A673 (cell line): ENCODE results near the gene TRPV4. TPM values are rescaled to one million over a fixed set of nuclear protein-coding genes. Genes with fewer than 3 reads are reported as not detected.
A peak's percentile ranks its signal among the peaks of the same experiment; 100 is the strongest.
"Not testable (repeated sequence)": the region's sequence is repeated elsewhere in the genome, so short reads cannot be mapped to it uniquely, and the experiment has no call there.

Experiments
- BruUV-seq: library from RNA; stranded (reverse); fragments of 400-500 nt; replicated peaks from 2 replicates; lab custom pipeline; 2021; lab: Mats Ljungman, UMichigan
- CTCF ChIA-PET: fragments of 300-600 bp; sonication (Branson Sonifier 250); formaldehyde crosslinking; loops from one replicate; lab custom pipeline; 2022; ENCODE audit warnings: antibody characterized with exemption; lab: Charles Lee
- POLR2A ChIA-PET: fragments of 300-600 bp; sonication (Branson Sonifier 250); formaldehyde crosslinking; loops from one replicate; lab custom pipeline; 2022; ENCODE audit warnings: antibody characterized with exemption; ENCODE audit not compliant: low non-redundant PET; lab: Charles Lee
- DNase-seq: peaks from one replicate; pipeline ENCODE4 v3.0.0-alpha.2; 2015; ENCODE audit warnings: low spot score
- H3K27ac ChIP-seq: fragments of 200-600 bp; sonication (generic); 2 replicates; pipeline ENCODE4 v1.5.1; 2016; ENCODE audit warnings: mixed run types, low read depth, mild to moderate bottlenecking, mixed read lengths, antibody characterized with exemption, low read length; ENCODE audit not compliant: poor library complexity, severe bottlenecking
- H3K27me3 ChIP-seq: fragments of 200-600 bp; sonication (generic); replicated peaks from 2 replicates; pipeline ENCODE4 v1.6.1; 2017; ENCODE audit warnings: mixed run types, low read depth, mild to moderate bottlenecking, mixed read lengths, antibody characterized with exemption, low read length; ENCODE audit not compliant: insufficient read depth, poor library complexity
- H3K36me3 ChIP-seq: fragments of 200-600 bp; sonication (generic); 2 replicates; pipeline ENCODE4 v1.6.1; 2016; ENCODE audit warnings: mixed run types, mild to moderate bottlenecking, mixed read lengths, antibody characterized with exemption, low read length; ENCODE audit not compliant: insufficient read depth, poor library complexity, severe bottlenecking
- H3K4me1 ChIP-seq: fragments of 200-600 bp; sonication (generic); 2 replicates; pipeline ENCODE4 v1.6.1; 2017; ENCODE audit warnings: mixed run types, mild to moderate bottlenecking, mixed read lengths, antibody characterized with exemption, low read length; ENCODE audit not compliant: insufficient read depth, poor library complexity, severe bottlenecking
- H3K4me3 ChIP-seq: fragments of 200-600 bp; sonication (generic); 2 replicates; pipeline ENCODE4 v1.5.1; 2016; ENCODE audit warnings: low read depth, mixed run types, mild to moderate bottlenecking, mixed read lengths, low read length; ENCODE audit not compliant: poor library complexity, severe bottlenecking
- H3K9me3 ChIP-seq: fragments of 200-600 bp; sonication (generic); 2 replicates; pipeline ENCODE4 v1.6.1; 2016; ENCODE audit warnings: mixed run types, low read depth, mild to moderate bottlenecking, mixed read lengths, antibody characterized with exemption, low read length; ENCODE audit not compliant: poor library complexity, severe bottlenecking
- CTCF ChIP-seq: fragments of 300-800, 200-600 bp; sonication (generic); conservative IDR thresholded peaks from 2 replicates; pipeline ENCODE4 v1.5.1; 2017; ENCODE audit warnings: low read depth, mild to moderate bottlenecking, antibody characterized with exemption, low read length, moderate library complexity, mixed read lengths
- EZH2 ChIP-seq: fragments of 200-600 bp; sonication (generic); IDR thresholded peaks from 2 replicates; pipeline ENCODE4 v1.6.1; 2017; ENCODE audit warnings: borderline replicate concordance, low read depth, mild to moderate bottlenecking, mixed read lengths, antibody characterized with exemption, low read length; ENCODE audit not compliant: poor library complexity, severe bottlenecking
- intact Hi-C: fragments of 100-400 bp; cut with micrococcal nuclease; formaldehyde crosslinking; loops from one replicate; pipeline ENCODE4 v1.10.0; 2022; ENCODE audit not compliant: unreplicated experiment
- total RNA-seq: library from RNA; stranded (reverse); gene quantifications from 2 replicates; pipeline ENCODE4 v1.2.3, GENCODE V29; 2021

Gene TRPV4
- total RNA-seq, 1 experiment from 2014 or later = 0.11 TPM

- CTCF ChIA-PET = interaction anchor here (0.6 kb wide), 1 partner anchor 16 kb away, joined by 3 read pairs; no protein-coding TSS in a partner anchor
- no TSS peak for BruUV-seq
- no peaks in the 10 kb centered on the region for H3K36me3 ChIP-seq
- no peak overlapping the region for H3K27ac ChIP-seq
- H3K4me1 ChIP-seq = no peaks in the 10 kb centered on the region
- H3K27me3 ChIP-seq = no peaks in the 10 kb centered on the region
- intact Hi-C loops = no loop called here
- TF ChIP-seq CTCF = no peak
- no peak for TF ChIP-seq EZH2
- H3K4me3 ChIP-seq = no peak overlapping the region
- H3K9me3 ChIP-seq = no peaks in the 10 kb centered on the region
- no peak for DNase-seq
- POLR2A ChIA-PET = no interaction called here
These were observed 22.2 kb upstream of the TRPV4 start for GRCh38 chr12:109855377-109855776.

GRCh38 chr12:109850518-109850917 is 17.3 kb upstream of the TRPV4 start:
- POLR2A ChIA-PET, H3K27me3 ChIP-seq, H3K4me1 ChIP-seq, H3K27ac ChIP-seq, intact Hi-C loops, H3K9me3 ChIP-seq, H3K4me3 ChIP-seq, H3K36me3 ChIP-seq, DNase-seq, BruUV-seq: not testable (repeated sequence)
- CTCF ChIA-PET = interaction anchor here (0.7 kb wide), 1 partner anchor 8 kb away, joined by 4 read pairs; no protein-coding TSS in a partner anchor

- intact Hi-C loops = no loop called here
- Histone ChIP-seq H3K27ac (no peak overlapping the region), H3K9me3 (no peaks in the 10 kb centered on the region), H3K36me3 (no peaks in the 10 kb centered on the region), H3K27me3 (no peaks in the 10 kb centered on the region), H3K4me1 (no peaks in the 10 kb centered on the region), H3K4me3 (no peak overlapping the region)
- ChIA-PET POLR2A (no interaction called here), CTCF (no interaction called here)
- TF ChIP-seq CTCF = no peak
- TF ChIP-seq EZH2 = no peak
- DNase-seq = no peak
- no TSS peak for BruUV-seq
These were observed 14.0 kb upstream of the TRPV4 start for GRCh38 chr12:109847142-109847735.

GRCh38 chr12:109845824-109846205 is 12.6 kb upstream of the TRPV4 start:
- Histone ChIP-seq H3K9me3 (no peaks in the 10 kb centered on the region), H3K4me1 (no peaks in the 10 kb centered on the region), H3K27me3 (no peaks in the 10 kb centered on the region), H3K36me3 (no peaks in the 10 kb centered on the region), H3K27ac (no peak overlapping the region), H3K4me3 (peak overlapping the region; percentile 20)
- BruUV-seq = no TSS peak
- POLR2A ChIA-PET = no interaction called here
- CTCF ChIA-PET = interaction anchor here (1.0 to 1.6 kb wide), 6 partner anchors 8 to 418 kb away, joined by 3 to 7 read pairs (median 4); no protein-coding TSS in a partner anchor
- no peak for TF ChIP-seq CTCF
- intact Hi-C loops = loop anchor here (1.0 kb wide), 1 partner anchor 41 kb away; no protein-coding TSS in a partner anchor
- no peak for DNase-seq
